Activated CD8-positive, alpha-beta memory T cell treated with anti-CD3 and anti-CD28 coated beads, Interleukin-2, amount 10 ng/mL, durations not matched to agents 7 days and 5 days (primary cell): Measurements from ENCODE around the gene RMC1. TPM values are rescaled to one million over a fixed set of nuclear protein-coding genes. Genes with fewer than 3 reads are reported as not detected.

Experiments
- ATAC-seq: fragments of 150-1000 bp; cut with Tn5 transposase; one replicate; pipeline ENCODE4 v1.10.0; 2021; ENCODE audit warnings: moderate library complexity
- CTCF ChIA-PET: fragments of 350-600 bp; sonication (Branson Sonifier 250); formaldehyde crosslinking; loops from one replicate; lab custom pipeline; 2021; ENCODE audit warnings: antibody characterized with exemption; lab: Charles Lee
- DNase-seq: peaks from one replicate; pipeline ENCODE4 v3.0.0-alpha.2; 2020
- H3K27ac Mint-ChIP-seq: one replicate; pipeline ENCODE4 v1.8.0; 2021; ENCODE audit warnings: mild to moderate bottlenecking, mixed read lengths
- H3K27me3 Mint-ChIP-seq: one replicate; pipeline ENCODE4 v1.8.0; 2021; ENCODE audit warnings: mixed read lengths
- H3K36me3 Mint-ChIP-seq: one replicate; pipeline ENCODE4 v1.8.0; 2021; ENCODE audit warnings: mild to moderate bottlenecking, mixed read lengths
- H3K4me1 Mint-ChIP-seq: one replicate; pipeline ENCODE4 v1.8.0; 2021; ENCODE audit warnings: mixed read lengths
- H3K4me3 Mint-ChIP-seq: one replicate; pipeline ENCODE4 v1.8.0; 2021; ENCODE audit warnings: mild to moderate bottlenecking, moderate library complexity, mixed read lengths
- H3K9me3 Mint-ChIP-seq: one replicate; pipeline ENCODE4 v1.8.0; 2022; ENCODE audit warnings: low read depth, mixed read lengths
- total RNA-seq, 2 experiments: library from RNA; stranded (reverse); gene quantifications; one replicate each; pipeline ENCODE4 v1.2.3, GENCODE V29; 2021

Gene RMC1
- total RNA-seq, 2 experiments from 2014 or later, result 48.7 to 51.7 TPM

GRCh38 chr18:23526501-23527063 lies 23.3 kb downstream of the RMC1 start:
- no peak overlapping the region for H3K4me3 Mint-ChIP-seq
- CTCF ChIA-PET, result interaction anchor here (0.9 to 3.2 kb wide), 2 partner anchors 11 to 28 kb away, joined by 3 to 13 read pairs; no protein-coding TSS in a partner anchor
- DNase-seq (no peak), ATAC-seq (no peak)
- peaks cover 14% of the 10 kb centered on the region for H3K4me1 Mint-ChIP-seq
- no peak overlapping the region for H3K27ac Mint-ChIP-seq
- no peaks in the 10 kb centered on the region for H3K9me3 Mint-ChIP-seq
- peaks cover 54% of the 10 kb centered on the region for H3K36me3 Mint-ChIP-seq
- no peaks in the 10 kb centered on the region for H3K27me3 Mint-ChIP-seq

GRCh38 chr18:23528580-23529472 lies 25.5 kb downstream of the RMC1 start:
- no peak for DNase-seq
- H3K4me3 Mint-ChIP-seq, result no peak overlapping the region
- H3K27ac Mint-ChIP-seq, result no peak overlapping the region
- CTCF ChIA-PET, result interaction anchor here (1.0 to 3.2 kb wide), 2 partner anchors 13 to 30 kb away, joined by 3 to 13 read pairs; no protein-coding TSS in a partner anchor
- H3K4me1 Mint-ChIP-seq, result peaks cover 7% of the 10 kb centered on the region
- peaks cover 51% of the 10 kb centered on the region for H3K36me3 Mint-ChIP-seq
- no peaks in the 10 kb centered on the region for H3K27me3 Mint-ChIP-seq
- H3K9me3 Mint-ChIP-seq, result no peaks in the 10 kb centered on the region
- no peak for ATAC-seq

- peak; percentile 45 for ATAC-seq
- Mint-ChIP-seq H3K4me1 (peaks cover 5% of the 10 kb centered on the region), H3K9me3 (no peaks in the 10 kb centered on the region), H3K27ac (no peak overlapping the region), H3K27me3 (no peaks in the 10 kb centered on the region), H3K4me3 (no peak overlapping the region), H3K36me3 (peaks cover 45% of the 10 kb centered on the region)
- no peak for DNase-seq
- CTCF ChIA-PET, result no interaction called here
Measured at GRCh38 chr18:23529604-23530003, 26.3 kb downstream of the RMC1 start.

GRCh38 chr18:23530195-23530594 lies 26.9 kb downstream of the RMC1 start:
- Mint-ChIP-seq H3K27me3 (no peaks in the 10 kb centered on the region), H3K27ac (no peak overlapping the region), H3K4me3 (no peak overlapping the region), H3K9me3 (no peaks in the 10 kb centered on the region), H3K36me3 (peaks cover 47% of the 10 kb centered on the region), H3K4me1 (peaks cover 5% of the 10 kb centered on the region)
- CTCF ChIA-PET, result interaction anchor here (2.5 kb wide), 1 partner anchor 15 kb away, joined by 13 read pairs; no protein-coding TSS in a partner anchor
- DNase-seq (no peak), ATAC-seq (no peak)

- H3K27me3 Mint-ChIP-seq, result no peaks in the 10 kb centered on the region
- ATAC-seq, result no peak
- peaks cover 49% of the 10 kb centered on the region for H3K36me3 Mint-ChIP-seq
Measured at GRCh38 chr18:23531912-23532311, 28.6 kb downstream of the RMC1 start.

GRCh38 chr18:23532848-23533247 lies 29.5 kb downstream of the RMC1 start:
- ATAC-seq (no peak), DNase-seq (no peak)
- CTCF ChIA-PET, result interaction anchor here (1.0 kb wide), 1 partner anchor 53 kb away, joined by 4 read pairs; no protein-coding TSS in a partner anchor
- Mint-ChIP-seq H3K4me3 (no peak overlapping the region), H3K27me3 (no peaks in the 10 kb centered on the region), H3K4me1 (peaks cover 5% of the 10 kb centered on the region), H3K9me3 (no peaks in the 10 kb centered on the region), H3K27ac (no peak overlapping the region), H3K36me3 (peaks cover 53% of the 10 kb centered on the region)

More at GRCh38 chr18:23531912-23532311, 28.6 kb downstream of the RMC1 start:
- Mint-ChIP-seq H3K4me3 (no peak overlapping the region), H3K4me1 (peaks cover 5% of the 10 kb centered on the region), H3K27ac (no peak overlapping the region), H3K9me3 (no peaks in the 10 kb centered on the region)
- no peak for DNase-seq
- CTCF ChIA-PET, result interaction anchor here (1.0 to 2.5 kb wide), 2 partner anchors 9 to 17 kb away, joined by 3 to 13 read pairs; no protein-coding TSS in a partner anchor

GRCh38 chr18:23534276-23534675 lies 31.0 kb downstream of the RMC1 start:
- no peak for DNase-seq
- Mint-ChIP-seq H3K27ac (no peak overlapping the region), H3K4me3 (no peak overlapping the region), H3K36me3 (peaks cover 59% of the 10 kb centered on the region), H3K27me3 (no peaks in the 10 kb centered on the region), H3K4me1 (peaks cover 9% of the 10 kb centered on the region), H3K9me3 (no peaks in the 10 kb centered on the region)
- CTCF ChIA-PET, result no interaction called here
- ATAC-seq, result no peak

- CTCF ChIA-PET, result no interaction called here
- Mint-ChIP-seq H3K4me3 (no peak overlapping the region), H3K36me3 (peaks cover 66% of the 10 kb centered on the region), H3K27me3 (no peaks in the 10 kb centered on the region), H3K27ac (no peak overlapping the region), H3K4me1 (peaks cover 24% of the 10 kb centered on the region), H3K9me3 (no peaks in the 10 kb centered on the region)
- DNase-seq, result no peak
- ATAC-seq, result no peak
Measured at GRCh38 chr18:23536204-23536603, 32.9 kb downstream of the RMC1 start.

- no peak overlapping the region for H3K27ac Mint-ChIP-seq
- ATAC-seq (no peak), DNase-seq (no peak)
- H3K36me3 Mint-ChIP-seq, result peaks cover 60% of the 10 kb centered on the region
- CTCF ChIA-PET, result no interaction called here
- peaks cover 32% of the 10 kb centered on the region for H3K4me1 Mint-ChIP-seq
- H3K9me3 Mint-ChIP-seq, result no peaks in the 10 kb centered on the region
- no peak overlapping the region for H3K4me3 Mint-ChIP-seq
- no peaks in the 10 kb centered on the region for H3K27me3 Mint-ChIP-seq
Measured at GRCh38 chr18:23537274-23537673, 34.0 kb downstream of the RMC1 start.

GRCh38 chr18:23538001-23538400 lies 34.7 kb downstream of the RMC1 start:
- no peak for DNase-seq
- Mint-ChIP-seq H3K27ac (no peak overlapping the region), H3K9me3 (no peaks in the 10 kb centered on the region), H3K4me3 (no peak overlapping the region), H3K27me3 (no peaks in the 10 kb centered on the region), H3K4me1 (peaks cover 35% of the 10 kb centered on the region), H3K36me3 (peaks cover 63% of the 10 kb centered on the region)
- ATAC-seq, result no peak
- CTCF ChIA-PET, result no interaction called here

GRCh38 chr18:23538870-23539269 lies 35.6 kb downstream of the RMC1 start:
- ATAC-seq, result no peak
- no peak for DNase-seq
- H3K4me3 Mint-ChIP-seq, result no peak overlapping the region
- H3K27ac Mint-ChIP-seq, result no peak overlapping the region
- H3K36me3 Mint-ChIP-seq, result peaks cover 64% of the 10 kb centered on the region
- H3K9me3 Mint-ChIP-seq, result no peaks in the 10 kb centered on the region
- no peaks in the 10 kb centered on the region for H3K27me3 Mint-ChIP-seq
- CTCF ChIA-PET, result no interaction called here
- H3K4me1 Mint-ChIP-seq, result peaks cover 35% of the 10 kb centered on the region

GRCh38 chr18:23539296-23539695 lies 36.0 kb downstream of the RMC1 start:
- Mint-ChIP-seq H3K36me3 (peaks cover 68% of the 10 kb centered on the region), H3K4me3 (no peak overlapping the region), H3K4me1 (peaks cover 35% of the 10 kb centered on the region), H3K27ac (no peak overlapping the region), H3K9me3 (no peaks in the 10 kb centered on the region), H3K27me3 (no peaks in the 10 kb centered on the region)
- ATAC-seq, result no peak
- no peak for DNase-seq
- CTCF ChIA-PET, result no interaction called here

GRCh38 chr18:23539911-23540525 lies 36.7 kb downstream of the RMC1 start:
- peak overlapping the region; percentile 53 for H3K27ac Mint-ChIP-seq
- H3K36me3 Mint-ChIP-seq, result peaks cover 71% of the 10 kb centered on the region
- peak overlapping the region; percentile 1 for H3K4me3 Mint-ChIP-seq

More at GRCh38 chr18:23539911-23540525, 36.7 kb downstream of the RMC1 start:
- no peak for ATAC-seq
- H3K4me1 Mint-ChIP-seq, result peaks cover 35% of the 10 kb centered on the region
- no peaks in the 10 kb centered on the region for H3K27me3 Mint-ChIP-seq
- CTCF ChIA-PET, result interaction anchor here (1.0 to 2.4 kb wide), 7 partner anchors 9 to 163 kb away, joined by 3 to 10 read pairs (median 4); no protein-coding TSS in a partner anchor
- DNase-seq, result no peak
- no peaks in the 10 kb centered on the region for H3K9me3 Mint-ChIP-seq
